VCaP (cell line): ENCODE results near the gene PODN.

Experiments
- H3K27ac ChIP-seq: fragments of 450-650 bp; 2 replicates; pipeline ENCODE4 v1.5.1; 2017
- TF ChIP-seq, protein P1 (sequence below): fragments of 450-650 bp; conservative IDR thresholded peaks from 2 replicates; pipeline ENCODE4 v1.5.1; 2017; ENCODE audit warnings: mild to moderate bottlenecking, moderate library complexity

PODN gene

DNA sequence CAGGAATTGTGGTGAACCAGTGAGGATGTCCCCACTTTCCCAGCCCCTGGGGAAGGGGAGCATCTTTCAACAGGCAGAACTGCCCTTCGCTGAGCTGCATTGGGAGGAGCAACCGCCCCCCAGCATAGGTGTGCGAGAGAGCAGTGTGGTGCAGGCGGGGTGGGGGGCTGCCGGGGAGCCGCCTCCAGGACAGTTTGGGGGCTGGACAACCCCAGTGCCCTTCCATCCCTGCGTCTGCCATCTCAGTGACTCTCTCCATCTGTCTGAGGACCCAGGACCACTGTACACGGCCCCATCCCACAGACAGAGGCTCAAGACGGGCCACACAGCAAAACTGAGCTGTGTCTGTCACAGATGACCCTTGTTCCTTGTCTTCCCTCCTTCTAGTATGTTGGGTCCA is 14.2 kb downstream of the PODN start:
- H3K27ac ChIP-seq: no peak overlapping the region
- TF ChIP-seq, protein P1, sequence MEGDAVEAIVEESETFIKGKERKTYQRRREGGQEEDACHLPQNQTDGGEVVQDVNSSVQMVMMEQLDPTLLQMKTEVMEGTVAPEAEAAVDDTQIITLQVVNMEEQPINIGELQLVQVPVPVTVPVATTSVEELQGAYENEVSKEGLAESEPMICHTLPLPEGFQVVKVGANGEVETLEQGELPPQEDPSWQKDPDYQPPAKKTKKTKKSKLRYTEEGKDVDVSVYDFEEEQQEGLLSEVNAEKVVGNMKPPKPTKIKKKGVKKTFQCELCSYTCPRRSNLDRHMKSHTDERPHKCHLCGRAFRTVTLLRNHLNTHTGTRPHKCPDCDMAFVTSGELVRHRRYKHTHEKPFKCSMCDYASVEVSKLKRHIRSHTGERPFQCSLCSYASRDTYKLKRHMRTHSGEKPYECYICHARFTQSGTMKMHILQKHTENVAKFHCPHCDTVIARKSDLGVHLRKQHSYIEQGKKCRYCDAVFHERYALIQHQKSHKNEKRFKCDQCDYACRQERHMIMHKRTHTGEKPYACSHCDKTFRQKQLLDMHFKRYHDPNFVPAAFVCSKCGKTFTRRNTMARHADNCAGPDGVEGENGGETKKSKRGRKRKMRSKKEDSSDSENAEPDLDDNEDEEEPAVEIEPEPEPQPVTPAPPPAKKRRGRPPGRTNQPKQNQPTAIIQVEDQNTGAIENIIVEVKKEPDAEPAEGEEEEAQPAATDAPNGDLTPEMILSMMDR: no peak

- no peak overlapping the region for H3K27ac ChIP-seq
- TF ChIP-seq, protein P1: no peak
These were observed 14.9 kb downstream of the PODN start for GRCh38 chr1:53076721-53077598.

- H3K27ac ChIP-seq: no peak overlapping the region
- TF ChIP-seq, protein P1: no peak
These were observed 15.6 kb downstream of the PODN start for GRCh38 chr1:53077599-53077965.

GRCh38 chr1:53078333-53079101 is 16.5 kb downstream of the PODN start:
- TF ChIP-seq, protein P1: no peak
- no peak overlapping the region for H3K27ac ChIP-seq

- TF ChIP-seq, protein P1: no peak
- H3K27ac ChIP-seq: no peak overlapping the region
These were observed 17.2 kb downstream of the PODN start for GRCh38 chr1:53079251-53079650.

DNA sequence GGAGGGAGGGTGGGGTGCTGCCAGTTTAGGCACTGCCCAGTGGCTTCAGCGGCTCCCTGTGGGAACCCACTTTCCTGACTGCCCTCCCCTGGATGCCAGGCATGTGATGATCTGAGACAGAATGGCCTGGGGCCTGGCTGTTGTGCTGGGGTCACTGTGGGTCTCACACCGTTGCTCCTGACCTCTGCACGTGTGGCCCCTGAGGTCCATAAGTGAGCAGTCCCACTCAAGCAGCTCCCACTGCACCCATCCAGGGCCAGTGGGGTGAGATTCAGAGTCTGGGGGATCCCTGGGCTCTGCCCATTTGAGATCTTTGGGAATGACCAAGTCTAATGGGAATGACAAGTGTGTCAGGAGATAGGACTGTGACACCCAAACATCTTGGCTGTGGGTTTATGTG is 18.0 kb downstream of the PODN start:
- no peak overlapping the region for H3K27ac ChIP-seq
- TF ChIP-seq, protein P1: no peak

DNA sequence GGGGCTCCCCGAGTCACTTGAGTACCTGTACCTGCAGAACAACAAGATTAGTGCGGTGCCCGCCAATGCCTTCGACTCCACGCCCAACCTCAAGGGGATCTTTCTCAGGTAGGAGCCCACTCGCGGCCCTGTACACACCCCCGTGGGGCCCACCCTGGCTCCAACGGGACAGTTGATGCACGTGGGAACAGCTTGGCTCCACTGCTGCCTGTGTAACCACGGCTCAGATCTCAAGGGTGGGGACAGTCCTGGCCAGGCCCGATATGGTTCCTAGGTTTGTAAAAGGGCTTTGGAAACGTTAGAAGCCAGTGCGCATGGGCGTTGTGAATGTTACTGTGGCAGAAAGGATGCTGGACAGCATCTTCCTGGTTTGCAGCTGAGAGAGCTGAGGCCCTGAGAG is 18.8 kb downstream of the PODN start:
- H3K27ac ChIP-seq: no peak overlapping the region
- TF ChIP-seq, protein P1: no peak
